HG02943 (cell line): ENCODE results near the gene YOD1.
"Not testable (repeated sequence)": the region's sequence is repeated elsewhere in the genome, so short reads cannot be mapped to it uniquely, and the experiment has no call there.

Experiments
- ATAC-seq: cut with Tn5 transposase; IDR thresholded peaks from one replicate; pipeline ENCODE4 v1.9.1; 2021; ENCODE audit warnings: mild to moderate bottlenecking, low read depth, moderate library complexity; ENCODE audit not compliant: unreplicated experiment

The YOD1 gene

GRCh38 chr1:207050480-207051190 lies 373 bp downstream of the YOD1 start:
- ATAC-seq = no peak

- no peak for ATAC-seq
Measured at GRCh38 chr1:207049974-207050391, 1.0 kb downstream of the YOD1 start.

- no peak for ATAC-seq
Measured at GRCh38 chr1:207049514-207049913, 1.5 kb downstream of the YOD1 start.

DNA sequence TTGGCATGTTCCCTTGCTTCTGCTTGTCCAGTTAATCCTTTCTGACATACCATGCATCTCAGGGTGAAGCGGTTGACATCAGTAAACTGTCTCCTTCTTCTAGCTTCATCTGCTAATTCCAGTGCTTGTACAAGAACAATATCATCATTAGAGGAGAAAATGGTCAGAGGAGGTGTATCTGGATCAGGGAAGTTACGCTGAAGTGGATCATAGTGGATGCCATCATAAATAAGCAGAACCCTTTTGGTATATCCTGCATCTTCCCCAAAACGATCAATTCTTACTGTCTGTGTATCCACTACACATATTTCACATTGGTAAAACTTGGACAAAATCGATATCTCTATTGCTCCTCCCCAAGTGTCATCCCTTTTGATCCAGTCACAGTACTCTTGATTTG lies 2.0 kb downstream of the YOD1 start:
- no peak for ATAC-seq

DNA sequence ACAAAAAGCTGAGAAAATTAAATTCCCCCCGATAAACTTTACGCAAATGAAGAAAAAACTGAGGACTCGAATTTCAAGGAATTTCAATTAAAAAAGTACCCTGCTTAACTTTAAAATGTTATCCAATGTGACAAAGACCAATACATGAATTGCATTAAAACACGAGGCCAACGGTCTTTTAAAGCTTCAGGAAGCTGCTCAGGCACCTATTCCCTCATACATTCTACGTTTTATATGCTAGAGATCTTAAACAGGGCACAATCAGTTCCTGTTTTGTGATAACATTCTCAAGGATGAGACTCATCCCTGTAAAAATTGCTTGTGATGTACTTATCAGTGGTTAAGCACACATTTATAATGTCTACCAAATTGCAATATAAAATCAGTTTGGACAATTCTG lies 3.0 kb downstream of the YOD1 start:
- no peak for ATAC-seq

GRCh38 chr1:207047505-207047904 lies 3.5 kb downstream of the YOD1 start:
- no peak for ATAC-seq

- ATAC-seq = no peak
Measured at GRCh38 chr1:207045453-207045852, 5.6 kb downstream of the YOD1 start.

- not testable (repeated sequence) for ATAC-seq
Measured at GRCh38 chr1:207041397-207041796, 9.6 kb downstream of the YOD1 start.

GRCh38 chr1:207040181-207040533 lies 10.9 kb downstream of the YOD1 start:
- no peak for ATAC-seq

- no peak for ATAC-seq
Measured at GRCh38 chr1:207039380-207040180, 11.4 kb downstream of the YOD1 start.

GRCh38 chr1:207036865-207037264 lies 14.1 kb downstream of the YOD1 start:
- no peak for ATAC-seq

DNA sequence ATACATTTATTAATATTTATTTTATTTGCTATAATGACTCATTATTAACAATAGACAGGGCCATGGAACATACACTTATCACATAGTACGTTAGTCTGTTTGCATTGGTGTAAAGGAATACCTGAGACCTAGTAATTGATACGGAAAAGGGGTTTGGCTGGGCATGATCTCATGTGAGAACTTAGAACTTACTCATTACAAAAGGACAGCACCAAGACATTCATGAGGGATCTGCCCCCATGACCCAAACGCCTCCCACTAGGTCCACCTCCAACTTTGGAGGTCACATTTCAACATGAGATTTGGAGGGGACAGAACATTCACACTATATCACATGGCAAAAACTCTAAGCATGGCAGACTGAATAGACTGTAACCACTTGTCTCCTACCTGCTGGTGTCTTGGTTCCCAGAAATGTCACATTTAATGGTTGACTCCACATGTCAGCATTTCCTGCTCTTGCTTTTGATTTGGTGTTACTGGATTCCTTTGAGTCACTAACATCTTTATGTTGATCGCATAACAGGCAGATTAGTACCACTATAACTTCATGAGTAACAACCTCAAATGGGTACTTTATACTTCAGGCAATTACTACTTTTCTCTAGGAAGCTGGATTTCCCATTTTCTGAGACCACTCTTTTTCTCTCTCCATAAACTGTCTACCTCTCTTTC lies 15.0 kb downstream of the YOD1 start:
- ATAC-seq = no peak

- ATAC-seq = no peak
Measured at GRCh38 chr1:207034998-207035397, 16.0 kb downstream of the YOD1 start.

DNA sequence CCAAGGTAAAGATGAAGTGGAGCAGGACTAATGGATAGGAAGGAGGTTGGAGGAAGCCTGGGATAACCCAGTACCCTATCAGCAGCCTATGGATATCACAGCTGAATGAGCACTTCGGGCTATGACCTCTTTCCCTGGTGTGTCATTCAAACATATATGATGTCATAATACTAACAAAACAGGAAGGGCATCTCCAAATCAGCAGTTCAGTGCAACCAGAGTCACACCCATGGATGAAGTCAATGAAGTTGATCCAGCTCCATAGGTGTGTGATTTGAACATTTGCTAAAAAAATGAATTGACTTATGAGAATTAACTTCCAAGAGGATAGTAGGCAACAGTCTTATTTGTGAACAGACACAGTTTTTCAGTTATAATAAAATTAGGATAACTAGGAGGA lies 16.8 kb downstream of the YOD1 start:
- no peak for ATAC-seq

DNA sequence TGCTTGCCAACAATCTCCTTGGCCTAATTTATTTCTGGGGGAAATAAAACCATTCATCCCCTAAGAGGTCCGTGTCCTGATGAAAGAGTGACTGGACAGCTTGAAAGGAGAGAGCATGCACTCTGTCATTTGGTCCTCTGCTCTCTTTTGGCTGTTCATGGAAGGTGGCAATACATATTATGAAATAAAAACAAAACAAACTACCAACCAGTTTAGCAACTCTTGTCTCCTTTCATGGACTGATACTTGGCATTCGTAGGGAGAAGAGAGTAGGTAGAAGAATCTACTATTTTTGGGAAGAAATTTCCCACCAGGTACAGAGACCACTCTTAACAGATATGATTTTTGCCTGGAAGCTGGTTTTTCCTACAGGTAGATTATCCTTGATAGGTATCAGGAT lies 17.7 kb downstream of the YOD1 start:
- no peak for ATAC-seq

DNA sequence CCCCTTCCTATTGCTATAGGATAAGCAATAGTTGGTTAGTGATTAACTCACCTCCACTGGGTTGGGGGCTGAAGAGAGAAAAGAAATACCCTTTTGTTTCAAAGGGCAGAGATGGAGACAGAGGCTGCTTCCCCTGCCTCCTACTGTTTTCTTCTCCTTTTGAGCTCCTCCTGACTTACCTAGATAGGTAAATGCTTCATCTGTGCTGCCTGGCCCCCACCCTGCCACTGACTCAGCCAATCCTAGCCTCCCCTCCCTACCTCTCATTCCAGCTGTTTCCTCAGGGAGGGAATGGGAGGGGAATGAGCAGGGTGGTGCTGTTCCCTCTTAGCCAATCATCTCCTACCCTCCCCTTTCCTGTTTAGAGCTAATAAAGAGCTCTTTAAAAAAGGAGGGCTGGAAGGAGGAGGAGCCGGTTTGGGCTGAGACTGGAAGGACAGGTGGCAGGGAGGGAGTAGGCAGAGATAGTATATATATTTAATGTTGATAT lies 18.4 kb downstream of the YOD1 start, which contains the start of gene C1orf116:
TSS of gene C1orf116 (minus strand) at position 229 of the 490 bp plus-strand sequence. CDS start 5,158 bp downstream, outside the sequence.
- no peak for ATAC-seq

- ATAC-seq = no peak
Measured at GRCh38 chr1:207031632-207032264, 19.3 kb downstream of the YOD1 start.

DNA sequence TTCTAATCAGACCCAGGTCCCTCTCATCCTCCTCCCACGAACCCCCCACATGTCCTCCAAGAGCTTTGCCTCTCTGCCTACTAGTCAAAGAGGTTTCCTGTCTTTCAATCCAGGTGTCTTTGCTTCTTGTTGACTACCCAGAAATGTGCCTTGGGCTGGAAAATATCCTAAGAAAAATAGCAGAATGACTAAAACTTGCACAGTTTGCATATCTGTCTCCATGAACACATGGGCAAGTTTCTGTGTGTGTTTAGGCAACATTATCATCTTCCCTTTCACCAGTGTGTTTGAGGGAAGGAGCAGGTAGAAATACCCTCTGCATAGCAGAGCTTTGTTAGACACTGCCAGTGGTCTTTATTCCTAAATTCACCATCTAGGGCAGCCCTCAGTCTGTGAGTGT lies 20.0 kb downstream of the YOD1 start:
- ATAC-seq = no peak

- no peak for ATAC-seq
Measured at GRCh38 chr1:207030522-207031009, 20.4 kb downstream of the YOD1 start.

- ATAC-seq = no peak
Measured at GRCh38 chr1:207029701-207030521, 21.1 kb downstream of the YOD1 start.
